Hepatocyte (in vitro differentiated cells): ENCODE data around the gene FBRSL1. TPM values are rescaled to one million over a fixed set of nuclear protein-coding genes. Genes with fewer than 3 reads are reported as not detected.

Source experiments
- DNase-seq: peaks from one replicate; pipeline ENCODE4 v3.0.0-alpha.2; 2016; ENCODE audit warnings: low spot score
- H2AFZ ChIP-seq: fragments of 200-600 bp; sonication (generic); 2 replicates; pipeline ENCODE4 v1.6.0; 2016; ENCODE audit warnings: antibody characterized with exemption, mild to moderate bottlenecking
- H3K27ac ChIP-seq: fragments of 200-600 bp; sonication (generic); 2 replicates; pipeline ENCODE4 v1.5.1; 2016; ENCODE audit warnings: mild to moderate bottlenecking
- H3K27me3 ChIP-seq: fragments of 200-600 bp; sonication (generic); 2 replicates; pipeline ENCODE4 v1.6.1; 2016
- H3K36me3 ChIP-seq: fragments of 200-600 bp; sonication (generic); replicated peaks from 2 replicates; pipeline ENCODE4 v1.5.1; 2016; ENCODE audit warnings: low read depth; ENCODE audit not compliant: insufficient read depth
- H3K4me1 ChIP-seq: fragments of 200-600 bp; sonication (generic); 2 replicates; pipeline ENCODE4 v1.5.1; 2016; ENCODE audit warnings: mild to moderate bottlenecking, moderate library complexity; ENCODE audit not compliant: insufficient read depth
- H3K4me2 ChIP-seq: fragments of 200-600 bp; sonication (generic); 2 replicates; pipeline ENCODE4 v1.6.0; 2016
- H3K4me3 ChIP-seq: fragments of 200-600 bp; sonication (generic); 2 replicates; pipeline ENCODE4 v1.5.1; 2016; ENCODE audit warnings: mild to moderate bottlenecking
- H3K79me2 ChIP-seq: fragments of 200-600 bp; sonication (generic); 2 replicates; pipeline ENCODE4 v1.6.0; 2017; ENCODE audit warnings: mild to moderate bottlenecking
- H3K9me2 ChIP-seq: fragments of 200-600 bp; sonication (generic); replicated peaks from 2 replicates; pipeline ENCODE4 v1.6.0; 2017; ENCODE audit warnings: mild to moderate bottlenecking; ENCODE audit not compliant: insufficient read depth
- H3K9me3 ChIP-seq: fragments of 200-600 bp; sonication (generic); 2 replicates; pipeline ENCODE4 v1.5.1; 2016; ENCODE audit warnings: low read depth, mild to moderate bottlenecking
- H4K20me1 ChIP-seq: fragments of 200-600 bp; sonication (generic); 2 replicates; pipeline ENCODE4 v1.6.0; 2016; ENCODE audit warnings: mild to moderate bottlenecking; ENCODE audit not compliant: insufficient read depth, poor library complexity, severe bottlenecking
- CTCF ChIP-seq: fragments of 200-600 bp; sonication (generic); IDR thresholded peaks from 2 replicates; pipeline ENCODE4 v1.5.1; 2016; ENCODE audit warnings: antibody characterized with exemption, mild to moderate bottlenecking; ENCODE audit not compliant: poor library complexity
- EZH2 ChIP-seq: fragments of 200-600 bp; sonication (generic); IDR thresholded peaks from 2 replicates; pipeline ENCODE4 v1.6.1; 2016; ENCODE audit warnings: antibody characterized with exemption, mild to moderate bottlenecking, borderline replicate concordance
- EZH2phosphoT487 ChIP-seq: fragments of 200-600 bp; sonication (generic); IDR thresholded peaks from one replicate; pipeline ENCODE4 v1.6.1; 2018; ENCODE audit warnings: antibody characterized with exemption, mild to moderate bottlenecking, low read depth, moderate library complexity; ENCODE audit not compliant: unreplicated experiment, severe bottlenecking
- WGBS: methylation state at CpG from one replicate; pipeline ENCODE4 v1.1.6; 2016; ENCODE audit warnings: low lambda C conversion rate; ENCODE audit errors: missing lambda C conversion rate; 5-methylcytosine and 5-hydroxymethylcytosine counted together
- polyA plus RNA-seq: library from polyadenylated mRNA; unstranded; fragments of >200 nt; fragmentation: Nextera tagmentation; extraction: Ambion mirVana; gene quantifications from 2 replicates; pipeline ENCODE4 v1.2.1, GENCODE V29; 2016
- total RNA-seq: library from RNA; depleted of rRNA; stranded (reverse); fragments of >200 nt; gene quantifications from 2 replicates; pipeline ENCODE4 v1.2.3, GENCODE V29; 2014

The FBRSL1 gene
- total and polyA plus RNA-seq, 2 experiments from 2014 or later = 18.5 to 61.1 TPM

- H4K20me1 ChIP-seq = peaks cover 14% of the 10 kb centered on the region
- peak overlapping the region; percentile 70 for H3K4me2 ChIP-seq
- H3K36me3 ChIP-seq = no peaks in the 10 kb centered on the region
- peaks cover 6% of the 10 kb centered on the region for H3K4me1 ChIP-seq
- 31% methylated on average over 42 of the region's 43 CpGs for WGBS
- TF ChIP-seq EZH2phosphoT487 (no peak), EZH2 (no peak), CTCF (no peak)
- no peak overlapping the region for H2AFZ ChIP-seq
- no peaks in the 10 kb centered on the region for H3K79me2 ChIP-seq
- no peaks in the 10 kb centered on the region for H3K27me3 ChIP-seq
- no peaks in the 10 kb centered on the region for H3K9me3 ChIP-seq
- no peak overlapping the region for H3K27ac ChIP-seq
- peak; percentile 50 for DNase-seq
- H3K4me3 ChIP-seq = no peak overlapping the region
- no peaks in the 10 kb centered on the region for H3K9me2 ChIP-seq
Observed at GRCh38 chr12:132550014-132550802, 60.3 kb downstream of the FBRSL1 start.

GRCh38 chr12:132550830-132551640 lies 61.1 kb downstream of the FBRSL1 start:
- Histone ChIP-seq H3K79me2 (no peaks in the 10 kb centered on the region), H3K36me3 (no peaks in the 10 kb centered on the region), H3K4me2 (peak overlapping the region; percentile 70), H3K4me3 (no peak overlapping the region), H3K27me3 (no peaks in the 10 kb centered on the region), H3K27ac (no peak overlapping the region), H3K4me1 (peaks cover 6% of the 10 kb centered on the region), H2AFZ (no peak overlapping the region), H3K9me3 (no peaks in the 10 kb centered on the region), H4K20me1 (peaks cover 6% of the 10 kb centered on the region), H3K9me2 (no peaks in the 10 kb centered on the region)
- TF ChIP-seq EZH2 (no peak), CTCF (no peak), EZH2phosphoT487 (no peak)
- no peak for DNase-seq
- 93% methylated on average over 30 of the region's 30 CpGs for WGBS

GRCh38 chr12:132551641-132552031 lies 61.7 kb downstream of the FBRSL1 start:
- no peak overlapping the region for H3K4me2 ChIP-seq
- H3K27me3 ChIP-seq = no peaks in the 10 kb centered on the region
- H3K9me3 ChIP-seq = no peaks in the 10 kb centered on the region
- H3K36me3 ChIP-seq = no peaks in the 10 kb centered on the region
- no peak overlapping the region for H3K4me3 ChIP-seq
- TF ChIP-seq EZH2 (no peak), EZH2phosphoT487 (no peak), CTCF (no peak)
- H2AFZ ChIP-seq = no peak overlapping the region
- H3K4me1 ChIP-seq = peaks cover 6% of the 10 kb centered on the region
- H4K20me1 ChIP-seq = peaks cover 5% of the 10 kb centered on the region
- no peak overlapping the region for H3K27ac ChIP-seq
- no peaks in the 10 kb centered on the region for H3K9me2 ChIP-seq
- DNase-seq = no peak
- WGBS = 98% methylated on average over 16 of the region's 16 CpGs
- H3K79me2 ChIP-seq = no peaks in the 10 kb centered on the region
